WTC11 (cell line): ENCODE measurements around the gene SPEM2. TPM values are rescaled to one million over a fixed set of nuclear protein-coding genes. Genes with fewer than 3 reads are reported as not detected.

Experiments
- ATAC-seq: fragments of 200-7000 bp; cut with Tn5 transposase; 2 replicates; pipeline ENCODE4 v1.10.0; 2021; ENCODE audit warnings: mild to moderate bottlenecking, moderate library complexity
- CTCF ChIA-PET: fragments of 300-600 bp; sonication (Branson Sonifier 250); formaldehyde crosslinking; loops from one replicate; lab custom pipeline; 2021; ENCODE audit warnings: antibody characterized with exemption; lab: Charles Lee
- POLR2A ChIA-PET: fragments of 350-600 bp; sonication (Branson Sonifier 250); formaldehyde crosslinking; loops from one replicate; lab custom pipeline; 2021; ENCODE audit warnings: antibody characterized with exemption; lab: Charles Lee
- DNase-seq: peaks from one replicate; pipeline ENCODE4 v3.0.0; 2021; ENCODE audit warnings: low spot score
- H3K27ac Mint-ChIP-seq: 2 replicates; pipeline ENCODE4 v1.8.0; 2021; ENCODE audit warnings: mixed read lengths
- H3K27me3 Mint-ChIP-seq: 2 replicates; pipeline ENCODE4 v1.8.0; 2021; ENCODE audit warnings: low read depth, mild to moderate bottlenecking, moderate library complexity, mixed read lengths
- H3K36me3 Mint-ChIP-seq: 2 replicates; pipeline ENCODE4 v1.8.0; 2021; ENCODE audit warnings: mixed read lengths
- H3K4me1 Mint-ChIP-seq: 2 replicates; pipeline ENCODE4 v1.8.0; 2022; ENCODE audit warnings: mixed read lengths
- H3K4me3 Mint-ChIP-seq: 2 replicates; pipeline ENCODE4 v1.8.0; 2021; ENCODE audit warnings: mild to moderate bottlenecking, moderate library complexity, mixed read lengths
- H3K9me3 Mint-ChIP-seq: 2 replicates; pipeline ENCODE4 v1.8.0; 2021; ENCODE audit warnings: mixed read lengths
- ATF1 ChIP-seq: sonication (generic); formaldehyde crosslinking; IDR thresholded peaks from 2 replicates; pipeline ENCODE4 v1.8.1; 2023; ENCODE audit warnings: mild to moderate bottlenecking, moderate library complexity, missing genetic modification reagents
- CDX4 ChIP-seq: fragments of 250-450 bp; sonication (Bioruptor Pico); IDR thresholded peaks from 2 replicates; pipeline ENCODE4 v1.9.0; 2021; ENCODE audit warnings: moderate library complexity, mild to moderate bottlenecking, inconsistent platforms, borderline replicate concordance
- EMX1 ChIP-seq: fragments of 250-450 bp; sonication (Bioruptor Pico); IDR thresholded peaks from 2 replicates; pipeline ENCODE4 v1.8.0; 2021; ENCODE audit warnings: mild to moderate bottlenecking
- GABPB1 ChIP-seq: sonication (generic); formaldehyde crosslinking; IDR thresholded peaks from 2 replicates; pipeline ENCODE4 v1.8.1; 2023; ENCODE audit warnings: mild to moderate bottlenecking, missing genetic modification reagents
- HMGXB4 ChIP-seq: sonication (generic); formaldehyde crosslinking; IDR thresholded peaks from 2 replicates; pipeline ENCODE4 v1.8.1; 2023; ENCODE audit warnings: mild to moderate bottlenecking, moderate library complexity, missing genetic modification reagents
- JUN ChIP-seq: sonication (generic); formaldehyde crosslinking; IDR thresholded peaks from 2 replicates; pipeline ENCODE4 v1.8.0; 2023; ENCODE audit warnings: mild to moderate bottlenecking, missing genetic modification reagents
- KAT7 ChIP-seq: sonication (generic); formaldehyde crosslinking; IDR thresholded peaks from 2 replicates; pipeline ENCODE4 v1.8.1; 2023; ENCODE audit warnings: missing genetic modification reagents, mild to moderate bottlenecking, borderline replicate concordance
- MXD4 ChIP-seq: fragments of 250-450 bp; sonication (Bioruptor Pico); IDR thresholded peaks from 2 replicates; pipeline ENCODE4 v1.8.0; 2021; ENCODE audit warnings: mild to moderate bottlenecking, moderate library complexity, borderline replicate concordance
- NFYB ChIP-seq: sonication (generic); formaldehyde crosslinking; conservative IDR thresholded peaks from 2 replicates; pipeline ENCODE4 v1.8.0; 2022; ENCODE audit warnings: low read depth, missing genetic modification reagents
- NR1H2 ChIP-seq: sonication (generic); formaldehyde crosslinking; IDR thresholded peaks from 2 replicates; pipeline ENCODE4 v1.9.0; 2021; ENCODE audit warnings: mild to moderate bottlenecking, moderate library complexity, missing genetic modification reagents
- NR3C1 ChIP-seq: sonication (generic); formaldehyde crosslinking; conservative IDR thresholded peaks from 2 replicates; pipeline ENCODE4 v1.8.1; 2023; ENCODE audit warnings: low read depth, mild to moderate bottlenecking, missing genetic modification reagents
- SMAD3 ChIP-seq: sonication (generic); formaldehyde crosslinking; IDR thresholded peaks from 2 replicates; pipeline ENCODE4 v1.8.0; 2022; ENCODE audit warnings: missing genetic modification reagents, mild to moderate bottlenecking, borderline replicate concordance
- SOX15 ChIP-seq: fragments of 250-450 bp; sonication (Bioruptor Pico); IDR thresholded peaks from 2 replicates; pipeline ENCODE4 v1.9.0; 2021; ENCODE audit warnings: mild to moderate bottlenecking
- ZNF232 ChIP-seq: sonication (generic); formaldehyde crosslinking; IDR thresholded peaks from 2 replicates; pipeline ENCODE4 v1.8.0; 2022; ENCODE audit warnings: mild to moderate bottlenecking, missing genetic modification reagents
- ZNF425 ChIP-seq: fragments of 250-450 bp; sonication (Bioruptor Pico); conservative IDR thresholded peaks from 2 replicates; pipeline ENCODE4 v1.9.0; 2021; ENCODE audit warnings: mild to moderate bottlenecking
- total RNA-seq: library from RNA; stranded (reverse); gene quantifications from 3 replicates; pipeline ENCODE4 v1.2.3, GENCODE V29; 2021
- TF ChIP-seq, protein P1 (sequence below): sonication (generic); formaldehyde crosslinking; conservative IDR thresholded peaks from 2 replicates; pipeline ENCODE4 v1.8.1; 2023; ENCODE audit warnings: mild to moderate bottlenecking, low read depth, missing genetic modification reagents, moderate library complexity
- TF ChIP-seq, protein P2 (sequence below): sonication (generic); formaldehyde crosslinking; IDR thresholded peaks from 2 replicates; pipeline ENCODE4 v1.8.0; 2023; ENCODE audit warnings: missing genetic modification reagents
- TF ChIP-seq, protein P3 (sequence below): sonication (generic); formaldehyde crosslinking; IDR thresholded peaks from 2 replicates; pipeline ENCODE4 v1.8.0; 2022; ENCODE audit warnings: mild to moderate bottlenecking, missing genetic modification reagents

SPEM2 gene
- total RNA-seq, 1 experiment from 2014 or later = 0.13 TPM

DNA sequence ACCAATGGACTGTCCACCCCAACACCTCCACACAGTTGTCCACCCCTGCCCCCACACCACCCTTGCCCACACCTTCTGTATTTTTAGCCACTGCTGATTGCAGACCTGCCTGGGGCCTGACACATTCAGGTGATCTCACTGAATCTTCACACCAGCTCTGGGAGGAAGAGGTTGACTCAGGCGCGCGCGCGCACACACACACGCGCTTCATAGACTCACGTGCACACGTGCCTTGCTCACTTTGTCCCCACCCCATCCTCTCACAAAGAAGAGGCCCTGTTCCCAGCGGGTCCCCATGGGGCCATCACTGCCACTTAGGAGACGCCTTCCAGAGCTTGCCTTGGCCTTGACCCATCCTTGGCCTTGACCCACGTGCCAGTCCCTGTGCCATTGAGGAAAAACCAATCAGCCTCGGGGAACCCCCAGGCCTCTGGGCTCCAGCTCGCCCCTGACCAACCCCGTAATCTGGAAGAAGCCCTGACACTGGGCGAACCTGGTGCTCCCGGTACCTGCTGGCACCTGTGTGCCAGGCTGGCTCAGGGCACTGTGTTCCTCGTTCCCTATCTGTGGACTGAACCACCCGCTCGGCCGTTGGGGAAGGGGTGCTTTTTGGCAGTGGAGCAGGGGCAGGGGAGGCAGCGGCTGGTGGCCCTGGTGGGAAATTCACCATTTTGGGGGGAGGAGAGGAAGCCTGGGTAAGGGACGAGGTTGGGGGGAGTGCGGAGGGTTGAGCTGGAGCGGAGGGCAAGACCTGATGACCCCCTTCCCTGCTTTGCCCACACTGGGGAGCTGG, 14.6 kb upstream of the SPEM2 start (continued):
- no peak for TF ChIP-seq HMGXB4 (CRISPR knock-in tag)
- TF ChIP-seq, protein P1, sequence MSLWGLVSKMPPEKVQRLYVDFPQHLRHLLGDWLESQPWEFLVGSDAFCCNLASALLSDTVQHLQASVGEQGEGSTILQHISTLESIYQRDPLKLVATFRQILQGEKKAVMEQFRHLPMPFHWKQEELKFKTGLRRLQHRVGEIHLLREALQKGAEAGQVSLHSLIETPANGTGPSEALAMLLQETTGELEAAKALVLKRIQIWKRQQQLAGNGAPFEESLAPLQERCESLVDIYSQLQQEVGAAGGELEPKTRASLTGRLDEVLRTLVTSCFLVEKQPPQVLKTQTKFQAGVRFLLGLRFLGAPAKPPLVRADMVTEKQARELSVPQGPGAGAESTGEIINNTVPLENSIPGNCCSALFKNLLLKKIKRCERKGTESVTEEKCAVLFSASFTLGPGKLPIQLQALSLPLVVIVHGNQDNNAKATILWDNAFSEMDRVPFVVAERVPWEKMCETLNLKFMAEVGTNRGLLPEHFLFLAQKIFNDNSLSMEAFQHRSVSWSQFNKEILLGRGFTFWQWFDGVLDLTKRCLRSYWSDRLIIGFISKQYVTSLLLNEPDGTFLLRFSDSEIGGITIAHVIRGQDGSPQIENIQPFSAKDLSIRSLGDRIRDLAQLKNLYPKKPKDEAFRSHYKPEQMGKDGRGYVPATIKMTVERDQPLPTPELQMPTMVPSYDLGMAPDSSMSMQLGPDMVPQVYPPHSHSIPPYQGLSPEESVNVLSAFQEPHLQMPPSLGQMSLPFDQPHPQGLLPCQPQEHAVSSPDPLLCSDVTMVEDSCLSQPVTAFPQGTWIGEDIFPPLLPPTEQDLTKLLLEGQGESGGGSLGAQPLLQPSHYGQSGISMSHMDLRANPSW (CRISPR knock-in tag) = no peak
- no peak for TF ChIP-seq SOX15 (CRISPR knock-in tag)
- no peak for TF ChIP-seq NFYB (CRISPR knock-in tag)

DNA sequence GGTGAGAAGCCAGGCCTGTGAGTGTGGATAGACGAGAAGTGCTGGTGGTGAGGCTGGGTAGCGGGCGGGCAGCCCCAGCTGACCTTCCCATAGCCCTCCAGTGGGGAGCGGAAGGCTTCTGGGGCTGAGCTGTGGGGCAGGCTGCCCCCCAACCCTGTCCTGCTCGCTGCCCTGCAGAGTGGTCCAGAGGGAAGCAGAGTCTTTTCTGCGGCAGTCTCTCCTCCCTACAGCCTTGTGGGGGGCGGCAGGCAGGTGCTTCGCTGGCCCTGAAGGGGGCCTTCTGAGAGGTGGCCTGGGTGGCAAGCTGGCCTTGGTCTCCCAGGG, 14.0 kb upstream of the SPEM2 start:
- H3K4me3 Mint-ChIP-seq = no peak overlapping the region
- ChIA-PET CTCF (interaction anchor here (1.2 kb wide), 1 partner anchor 26 kb away, joined by 3 read pairs; no protein-coding TSS in a partner anchor), POLR2A (interaction anchor here (0.7 kb wide), 1 partner anchor 9 kb away, joined by 3 read pairs; no protein-coding TSS in a partner anchor)
- no peak for DNase-seq
- H3K36me3 Mint-ChIP-seq = peaks cover 29% of the 10 kb centered on the region
- H3K27ac Mint-ChIP-seq = no peak overlapping the region
- TF ChIP-seq, protein P2, sequence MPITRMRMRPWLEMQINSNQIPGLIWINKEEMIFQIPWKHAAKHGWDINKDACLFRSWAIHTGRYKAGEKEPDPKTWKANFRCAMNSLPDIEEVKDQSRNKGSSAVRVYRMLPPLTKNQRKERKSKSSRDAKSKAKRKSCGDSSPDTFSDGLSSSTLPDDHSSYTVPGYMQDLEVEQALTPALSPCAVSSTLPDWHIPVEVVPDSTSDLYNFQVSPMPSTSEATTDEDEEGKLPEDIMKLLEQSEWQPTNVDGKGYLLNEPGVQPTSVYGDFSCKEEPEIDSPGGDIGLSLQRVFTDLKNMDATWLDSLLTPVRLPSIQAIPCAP (CRISPR knock-in tag) = no peak
- TF ChIP-seq, protein P3, sequence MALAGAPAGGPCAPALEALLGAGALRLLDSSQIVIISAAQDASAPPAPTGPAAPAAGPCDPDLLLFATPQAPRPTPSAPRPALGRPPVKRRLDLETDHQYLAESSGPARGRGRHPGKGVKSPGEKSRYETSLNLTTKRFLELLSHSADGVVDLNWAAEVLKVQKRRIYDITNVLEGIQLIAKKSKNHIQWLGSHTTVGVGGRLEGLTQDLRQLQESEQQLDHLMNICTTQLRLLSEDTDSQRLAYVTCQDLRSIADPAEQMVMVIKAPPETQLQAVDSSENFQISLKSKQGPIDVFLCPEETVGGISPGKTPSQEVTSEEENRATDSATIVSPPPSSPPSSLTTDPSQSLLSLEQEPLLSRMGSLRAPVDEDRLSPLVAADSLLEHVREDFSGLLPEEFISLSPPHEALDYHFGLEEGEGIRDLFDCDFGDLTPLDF (CRISPR knock-in tag) = no peak
- TF ChIP-seq HMGXB4 (CRISPR knock-in tag) (no peak), NFYB (CRISPR knock-in tag) (no peak), ZNF232 (no peak), CDX4 (CRISPR knock-in tag) (no peak), ATF1 (CRISPR knock-in tag) (no peak), MXD4 (CRISPR knock-in tag) (no peak), ZNF425 (no peak), JUN (CRISPR knock-in tag) (no peak), NR3C1 (CRISPR knock-in tag) (no peak), NR1H2 (no peak), KAT7 (no peak), SMAD3 (no peak), EMX1 (CRISPR knock-in tag) (no peak), GABPB1 (CRISPR knock-in tag) (no peak)
- ATAC-seq = no peak
- no peaks in the 10 kb centered on the region; the same call in 1 of the 2 replicates for H3K27me3 Mint-ChIP-seq
- no peaks in the 10 kb centered on the region for H3K9me3 Mint-ChIP-seq
- peaks cover 24% of the 10 kb centered on the region for H3K4me1 Mint-ChIP-seq
